ENCODE data around the gene RABGAP1.
"Not testable (repeated sequence)": the region's sequence is repeated elsewhere in the genome, so short reads cannot be mapped to it uniquely, and the experiment has no call there.

The RABGAP1 gene

GRCh38 chr9:122940749-122941581, at the start of gene RABGAP1:
Gene RABGAP1 (plus strand): TSS chr9:122941020. CDS start chr9:122957060, 16,040 bp downstream.
- DNase-seq (ENCODE audit: low spot score), result peak; percentile 98

- no peak for DNase-seq (ENCODE audit: low spot score)
These were observed 42.9 kb upstream of the RABGAP1 start for GRCh38 chr9:122897969-122898368.

DNA sequence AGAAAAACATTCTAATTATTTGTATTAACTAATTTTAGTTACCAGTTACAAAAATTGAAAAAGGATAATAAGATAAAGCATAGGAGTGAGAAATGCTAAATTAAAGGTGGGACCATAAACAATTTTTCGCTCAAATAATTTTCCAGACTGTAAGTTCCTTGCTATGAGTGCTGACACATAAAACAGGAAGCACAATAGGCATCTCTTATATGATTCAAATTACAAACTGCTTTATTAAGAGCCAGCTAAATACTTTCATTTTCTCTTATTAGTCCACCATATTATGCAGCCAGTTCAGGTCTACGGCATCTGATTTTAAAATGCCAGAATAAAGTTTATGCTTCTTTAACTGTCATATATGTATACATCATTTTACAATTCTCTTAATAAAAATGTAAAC, 40.0 kb upstream of the RABGAP1 start:
- DNase-seq (ENCODE audit: low spot score), result no peak

DNA sequence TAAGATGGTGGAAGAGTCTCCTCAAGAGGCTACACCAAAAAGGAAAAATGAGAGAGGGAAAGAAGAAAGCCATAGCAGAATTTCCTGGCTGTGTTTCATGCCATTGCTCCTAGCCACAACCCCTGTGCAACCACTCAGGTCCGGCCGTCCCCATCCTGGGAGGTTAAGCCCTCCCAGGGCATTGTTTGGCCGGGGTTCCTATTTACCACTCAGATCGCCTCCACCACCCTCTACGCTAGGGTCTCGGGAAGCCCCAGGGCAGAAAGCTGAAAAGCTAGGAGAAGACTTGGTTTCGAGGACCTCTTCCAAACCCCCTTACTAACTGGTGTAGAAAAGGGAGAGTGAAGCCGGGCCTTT, 36.4 kb upstream of the RABGAP1 start:
- DNase-seq (ENCODE audit: low spot score), result peak; percentile 14

DNA sequence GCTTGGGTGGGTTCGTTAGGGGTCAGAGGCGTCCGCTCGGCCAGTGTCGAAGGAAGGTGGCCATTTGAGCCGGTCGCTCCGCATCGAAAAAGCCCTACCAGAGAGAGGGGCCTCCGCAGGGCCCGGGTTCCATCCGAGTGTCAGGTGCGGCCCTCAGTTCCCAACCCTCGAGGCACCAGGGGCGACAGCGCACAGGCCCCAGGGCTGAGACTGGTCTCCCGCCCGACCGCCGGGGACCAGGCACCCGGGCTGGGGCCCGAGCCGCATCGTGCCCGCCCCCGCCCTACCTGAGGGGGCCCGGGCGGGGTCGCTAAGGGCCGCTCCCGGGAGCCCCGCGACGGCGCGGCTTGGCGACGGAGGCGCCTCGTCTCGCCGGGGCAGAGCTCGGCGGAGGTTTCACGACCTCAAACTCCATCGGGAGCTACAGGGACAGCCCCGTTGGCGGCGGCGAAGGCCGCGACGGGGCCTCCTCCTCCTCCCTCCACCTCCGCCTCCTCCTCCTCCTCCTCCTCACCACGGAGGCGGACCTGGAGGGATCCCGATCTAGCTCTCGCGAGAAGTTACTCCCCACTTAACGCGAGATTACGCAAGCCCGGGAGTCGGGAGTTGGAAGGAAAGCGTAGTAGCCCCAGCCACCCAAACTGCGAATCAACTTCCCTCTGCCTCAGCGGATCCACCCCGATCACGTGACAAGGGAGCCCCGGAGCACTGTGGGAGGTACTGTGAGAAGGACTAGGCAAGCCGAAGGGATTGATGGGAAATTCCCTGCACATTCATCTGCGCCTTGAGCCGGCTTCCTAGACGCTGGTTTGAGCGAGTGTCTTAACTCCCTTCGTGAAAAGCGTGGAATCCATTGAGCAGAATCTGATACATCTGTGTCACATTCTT, 35.8 kb upstream of the RABGAP1 start, which contains the start of gene RC3H2:
Gene RC3H2, minus strand, starts transcription at position 537 of the 888 bp plus-strand sequence. CDS start 7,850 bp downstream, outside the sequence.
- DNase-seq (ENCODE audit: low spot score), result peak; percentile 98

DNA sequence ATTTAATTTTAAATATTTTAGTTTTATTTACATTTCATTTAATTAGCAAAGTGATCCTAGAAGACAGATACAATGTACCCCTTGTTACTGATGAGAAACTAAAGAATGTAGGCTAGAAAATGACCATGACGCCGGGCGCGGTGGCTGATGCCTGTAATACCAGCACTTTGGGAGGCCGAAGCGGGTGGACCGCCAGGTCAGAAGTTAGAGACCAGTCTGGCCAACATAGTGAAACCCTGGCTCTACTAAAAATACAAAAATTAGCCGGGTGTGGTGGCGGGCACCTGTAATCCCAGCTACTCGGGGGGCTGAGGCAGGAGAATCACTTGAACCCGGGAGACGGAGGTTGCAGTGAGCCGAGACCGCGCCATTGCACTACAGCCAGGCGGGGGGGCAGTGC, 34.7 kb upstream of the RABGAP1 start:
- DNase-seq (ENCODE audit: low spot score), result not testable (repeated sequence)

DNA sequence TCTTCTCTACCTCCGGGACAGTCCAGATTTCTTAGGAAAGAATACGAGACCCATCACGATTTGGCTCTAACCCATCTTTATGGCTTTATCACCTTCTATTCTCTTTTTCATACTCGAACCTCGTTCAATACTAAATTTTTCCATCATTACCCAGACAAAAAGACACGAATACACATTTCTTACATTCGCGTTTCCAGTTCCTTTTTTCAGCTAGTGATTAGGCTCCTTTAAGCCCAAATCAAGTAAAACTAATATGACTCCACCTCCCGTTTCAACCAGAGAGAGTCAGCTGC, 28.2 kb upstream of the RABGAP1 start:
- DNase-seq (ENCODE audit: low spot score), result no peak

DNA sequence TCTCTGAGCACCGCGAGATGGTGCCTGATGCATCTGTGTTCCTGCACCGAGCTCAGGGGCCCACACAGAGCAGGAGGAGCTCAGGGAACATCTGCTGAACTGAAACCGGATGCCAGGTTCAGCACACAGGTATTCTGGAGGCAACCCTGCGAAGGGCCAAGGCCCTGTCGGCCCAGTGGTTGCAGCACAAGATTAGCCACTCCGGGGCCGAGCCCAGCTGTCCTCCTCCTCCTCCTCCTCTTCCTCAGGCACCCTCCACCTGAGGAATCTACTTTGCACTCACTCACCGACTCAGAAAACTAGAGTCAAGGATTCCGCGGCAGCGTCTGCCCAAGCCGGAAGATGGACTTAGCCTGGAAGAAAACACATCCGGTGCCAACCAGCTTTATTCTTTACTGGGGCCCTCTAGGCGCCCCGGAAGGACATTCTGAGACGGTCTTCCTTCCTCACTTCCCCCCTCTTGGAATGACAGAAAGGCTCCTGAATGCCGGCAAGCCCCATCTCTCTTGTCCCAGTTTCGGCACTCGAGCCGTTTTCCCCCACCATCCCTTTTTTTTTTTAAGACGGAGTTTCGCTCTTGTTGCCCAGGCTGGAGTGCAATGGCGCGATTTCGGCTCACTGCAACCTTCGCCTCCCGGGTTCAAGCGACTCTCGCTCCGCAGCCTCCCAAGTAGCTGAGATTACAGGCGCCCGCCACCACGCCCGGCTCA, 27.7 kb upstream of the RABGAP1 start, which contains the start of gene ZBTB6:
Gene ZBTB6, minus strand, starts transcription at position 360 of the 710 bp plus-strand sequence. CDS start 1,251 bp downstream, outside the sequence.
- DNase-seq (ENCODE audit: low spot score), result peak; percentile 66

DNA sequence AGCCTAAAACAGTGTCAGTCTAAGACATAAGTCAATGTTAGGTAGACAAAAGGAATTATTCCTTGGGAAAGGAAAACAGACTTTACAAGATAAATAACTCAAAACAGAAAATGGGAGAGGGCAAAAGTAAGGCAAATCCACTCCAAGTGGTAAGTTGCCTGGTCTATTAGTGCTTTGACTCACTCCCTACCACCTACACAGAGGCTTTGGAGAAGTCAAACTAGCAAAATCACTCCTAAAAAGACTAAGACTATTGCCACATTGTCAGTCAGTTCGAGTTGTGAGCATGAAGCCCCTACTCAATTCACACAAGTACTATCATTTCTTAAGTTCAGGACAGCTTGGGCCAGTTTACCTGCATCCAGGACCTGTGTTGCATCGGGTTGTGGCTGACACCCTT, 22.5 kb upstream of the RABGAP1 start:
- no peak for DNase-seq (ENCODE audit: low spot score)

- DNase-seq (ENCODE audit: low spot score), result no peak
These were observed 18.1 kb upstream of the RABGAP1 start for GRCh38 chr9:122922713-122923112.

GRCh38 chr9:122923947-122924346, 16.9 kb upstream of the RABGAP1 start:
- DNase-seq (ENCODE audit: low spot score), result no peak

GRCh38 chr9:122929796-122930354, 10.9 kb upstream of the RABGAP1 start:
- no peak for DNase-seq (ENCODE audit: low spot score)

DNA sequence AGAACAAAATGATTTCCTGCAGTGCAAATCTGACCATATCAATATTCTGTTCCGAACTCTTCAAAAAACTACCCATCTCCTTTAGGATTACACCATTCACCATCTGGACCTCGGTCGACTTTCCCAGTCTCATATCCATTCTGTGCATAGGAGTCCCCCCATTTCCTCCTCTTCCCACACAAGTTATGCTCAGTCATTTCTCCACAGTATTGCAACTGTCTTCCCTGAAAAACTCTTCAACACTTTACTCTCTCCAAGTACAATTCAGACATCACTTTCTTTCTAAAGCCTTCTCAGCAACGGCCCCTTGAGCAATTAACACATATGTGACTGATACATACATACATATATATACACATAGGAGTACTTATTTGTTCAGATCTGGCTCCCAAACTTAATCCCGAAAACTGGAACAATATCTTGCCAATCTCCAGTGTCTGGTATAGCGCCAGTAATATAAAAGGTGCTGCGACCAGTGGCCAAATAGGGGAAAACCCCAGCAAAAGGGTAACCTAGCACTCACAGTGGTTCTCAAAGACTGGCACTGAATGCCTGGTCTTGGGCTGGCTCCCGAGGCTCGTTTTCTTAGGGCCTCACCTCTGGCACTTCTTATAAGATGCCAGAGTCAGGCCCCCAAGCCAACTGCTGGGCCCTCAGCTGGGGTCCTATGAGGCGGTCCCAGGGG, 10.1 kb upstream of the RABGAP1 start:
- DNase-seq (ENCODE audit: low spot score), result no peak

- peak; percentile 87 for DNase-seq (ENCODE audit: low spot score)
These were observed 9.3 kb upstream of the RABGAP1 start, which contains the start of gene ZBTB26 for GRCh38 chr9:122931226-122932121. Gene ZBTB26 (minus strand): TSS chr9:122931512. CDS start chr9:122919934, 11,578 bp downstream.

DNA sequence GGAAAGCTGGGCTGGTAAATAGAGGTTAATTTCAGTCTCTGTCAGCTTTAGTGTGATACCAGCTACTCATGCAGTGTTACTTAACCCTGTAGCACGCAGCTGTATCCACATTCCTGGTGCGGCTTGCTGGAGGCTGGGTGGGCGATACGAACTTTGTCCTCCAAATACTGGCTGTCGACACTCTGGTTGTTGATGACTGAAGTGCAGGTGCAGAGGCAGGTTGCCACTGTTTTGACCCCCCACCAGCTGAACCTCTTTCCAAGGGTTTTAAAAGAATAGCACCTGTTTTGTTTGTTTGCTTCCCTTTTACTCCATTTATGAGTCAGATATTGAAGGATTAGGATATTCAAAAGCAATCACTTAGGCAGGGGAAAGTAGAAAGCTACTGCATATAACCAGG, 4.4 kb upstream of the RABGAP1 start:
- no peak for DNase-seq (ENCODE audit: low spot score)

GRCh38 chr9:122936883-122937282, 3.9 kb upstream of the RABGAP1 start:
- no peak for DNase-seq (ENCODE audit: low spot score)

- DNase-seq (ENCODE audit: low spot score), result no peak
These were observed 1.2 kb upstream of the RABGAP1 start for GRCh38 chr9:122939601-122940000.

DNA sequence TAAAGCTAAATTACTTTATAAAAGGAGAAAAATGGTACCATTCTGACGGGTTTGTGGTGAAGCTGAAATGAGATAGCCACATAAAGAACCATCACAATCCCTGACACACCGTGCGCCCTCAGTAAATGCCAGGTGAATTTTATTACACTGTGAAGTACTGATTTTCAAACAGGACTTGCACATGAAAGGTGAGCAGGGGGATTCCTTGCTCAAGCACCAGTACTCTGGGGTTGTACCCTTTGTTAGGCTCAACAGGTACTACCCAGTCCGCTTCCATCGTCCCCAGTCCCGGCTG, 419 bp upstream of the RABGAP1 start:
- no peak for DNase-seq (ENCODE audit: low spot score)

DNA sequence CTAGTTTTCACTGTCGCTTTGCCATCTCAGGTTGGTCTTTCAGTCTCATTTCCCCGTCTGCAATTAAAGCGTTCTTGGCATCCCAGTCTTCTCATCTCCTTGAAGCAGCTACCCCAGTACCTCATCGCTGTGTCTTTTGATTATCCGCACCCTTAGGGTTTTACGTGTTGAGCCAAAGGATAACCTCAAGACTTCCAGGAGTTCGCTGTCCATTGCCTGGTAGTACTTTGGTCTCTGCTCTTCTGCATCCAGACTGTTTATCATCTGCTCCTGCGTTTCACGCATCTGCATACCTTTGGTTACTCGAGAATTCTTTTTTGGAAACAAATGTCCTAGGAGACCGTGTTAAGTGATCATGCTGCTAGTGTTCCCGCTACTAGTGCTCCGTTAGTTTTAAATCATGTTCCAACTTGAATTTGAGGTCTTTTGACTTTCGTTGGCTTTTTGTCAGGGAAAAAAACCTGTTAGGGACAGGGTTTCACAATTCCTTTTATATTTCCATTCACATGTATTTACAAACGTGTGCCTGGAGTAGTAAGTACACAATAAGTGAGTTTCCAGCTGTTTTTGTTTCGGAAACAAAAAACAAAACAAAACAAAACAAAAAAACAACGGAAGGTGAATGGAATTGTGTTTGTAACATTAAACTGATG, 888 bp downstream of the RABGAP1 start:
- DNase-seq (ENCODE audit: low spot score), result no peak

Data from CD4-positive, alpha-beta T cell treated with Interleukin-6 at 100 ng/mL for 8 hours (primary cell).